ENCODE measurements around the gene LHFPL6. TPM values are rescaled to one million over a fixed set of nuclear protein-coding genes. Genes with fewer than 3 reads are reported as not detected.

Gene LHFPL6
- total RNA-seq, 1 donor from 2014 or later: 54.8 TPM

DNA sequence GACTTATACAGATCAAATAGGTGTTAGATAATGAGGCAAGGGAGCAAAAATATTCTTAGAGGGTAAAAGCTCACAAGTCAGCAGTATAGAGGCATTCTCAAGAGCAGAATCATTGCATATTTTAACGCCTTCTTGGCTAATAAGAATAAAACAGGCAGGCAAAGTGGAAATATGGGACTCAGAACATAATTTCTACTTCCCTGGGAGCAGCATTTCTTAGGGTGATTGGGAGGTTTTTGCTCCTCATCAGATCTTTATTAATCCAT lies 39.6 kb downstream of the LHFPL6 start:
- Histone ChIP-seq H3K9me3 (no peaks in the 10 kb centered on the region), H3K4me1 (no peaks in the 10 kb centered on the region), H3K27ac (no peak overlapping the region), H3K27me3 (no peaks in the 10 kb centered on the region), H3K4me3 (no peak overlapping the region), H3K36me3 (no peaks in the 10 kb centered on the region)
- intact Hi-C loops (cut with DNase I): no loop called here
- TF ChIP-seq POLR2A (IDR thresholded peaks at IDR 0.05): no peak
- no peak for TF ChIP-seq CTCF (IDR thresholded peaks at IDR 0.05)
- no peak for TF ChIP-seq POLR2AphosphoS5 (IDR thresholded peaks at IDR 0.05; ENCODE audit: insufficient read depth in 1 of 2, low read depth in 1 of 2)
- no peak for DNase-seq (ENCODE audit: extremely low spot score in 2 of 2)

- intact Hi-C loops (cut with DNase I): no loop called here
- no peak overlapping the region for H3K4me3 ChIP-seq
Observed at GRCh38 chr13:39561971-39562370, 41.0 kb downstream of the LHFPL6 start.

DNA sequence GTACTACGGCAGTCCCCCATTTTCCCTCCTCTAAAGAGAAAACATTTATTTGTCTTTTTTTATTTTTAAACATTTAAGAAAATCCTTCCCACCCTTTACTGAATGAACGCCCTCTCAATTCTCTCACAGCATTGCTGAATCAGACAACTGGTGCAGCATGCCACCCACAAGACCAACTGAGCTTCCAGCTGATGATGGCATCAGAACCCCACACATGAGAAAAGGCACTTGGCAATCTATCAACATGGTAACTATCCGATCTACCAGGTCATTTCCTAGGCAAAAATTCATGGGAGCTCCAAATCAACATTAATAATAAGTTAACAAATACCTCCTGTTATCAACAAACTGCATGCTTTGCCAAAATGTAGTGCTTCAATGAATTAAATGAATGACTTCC lies 43.1 kb downstream of the LHFPL6 start:
- H3K27ac ChIP-seq: no peak overlapping the region
- no peaks in the 10 kb centered on the region for H3K27me3 ChIP-seq
- intact Hi-C loops (cut with DNase I): no loop called here

More at GRCh38 chr13:39561971-39562370, 41.0 kb downstream of the LHFPL6 start:
- no peaks in the 10 kb centered on the region for H3K36me3 ChIP-seq
- no peaks in the 10 kb centered on the region for H3K27me3 ChIP-seq
- DNase-seq (ENCODE audit: extremely low spot score in 2 of 2): no peak
- no peak overlapping the region for H3K27ac ChIP-seq
- TF ChIP-seq POLR2AphosphoS5 (IDR thresholded peaks at IDR 0.05; ENCODE audit: insufficient read depth in 1 of 2, low read depth in 1 of 2) (no peak), POLR2A (IDR thresholded peaks at IDR 0.05) (no peak), CTCF (IDR thresholded peaks at IDR 0.05) (no peak)
- no peaks in the 10 kb centered on the region for H3K9me3 ChIP-seq
- no peaks in the 10 kb centered on the region for H3K4me1 ChIP-seq

GRCh38 chr13:39557285-39557955 lies 45.6 kb downstream of the LHFPL6 start:
- intact Hi-C loops (cut with DNase I): no loop called here
- H3K27ac ChIP-seq: no peak overlapping the region
- no peak for DNase-seq (ENCODE audit: extremely low spot score in 2 of 2)

More for the DNA sequence above, 43.1 kb downstream of the LHFPL6 start:
- Histone ChIP-seq H3K9me3 (no peaks in the 10 kb centered on the region), H3K4me3 (no peak overlapping the region), H3K4me1 (no peaks in the 10 kb centered on the region), H3K36me3 (no peaks in the 10 kb centered on the region)
- DNase-seq (ENCODE audit: extremely low spot score in 2 of 2): no peak
- no peak for TF ChIP-seq POLR2AphosphoS5 (IDR thresholded peaks at IDR 0.05; ENCODE audit: insufficient read depth in 1 of 2, low read depth in 1 of 2)
- TF ChIP-seq CTCF (IDR thresholded peaks at IDR 0.05): no peak
- TF ChIP-seq POLR2A (IDR thresholded peaks at IDR 0.05): no peak

More at GRCh38 chr13:39557285-39557955, 45.6 kb downstream of the LHFPL6 start:
- TF ChIP-seq CTCF (IDR thresholded peaks at IDR 0.05) (no peak), POLR2A (IDR thresholded peaks at IDR 0.05) (no peak), POLR2AphosphoS5 (IDR thresholded peaks at IDR 0.05; ENCODE audit: insufficient read depth in 1 of 2, low read depth in 1 of 2) (no peak)
- H3K36me3 ChIP-seq: no peaks in the 10 kb centered on the region
- no peaks in the 10 kb centered on the region for H3K27me3 ChIP-seq
- no peak overlapping the region for H3K4me3 ChIP-seq
- H3K9me3 ChIP-seq: no peaks in the 10 kb centered on the region
- peaks cover 8% of the 10 kb centered on the region for H3K4me1 ChIP-seq

Measured in vagina (tissue), 2 donors.